HG03159 (cell line): Measurements from ENCODE around the gene ATF3.

Experiments used
- ATAC-seq: cut with Tn5 transposase; IDR thresholded peaks from one replicate; pipeline ENCODE4 v1.9.1; 2021; ENCODE audit warnings: mild to moderate bottlenecking, moderate library complexity; ENCODE audit not compliant: unreplicated experiment

Gene ATF3

DNA sequence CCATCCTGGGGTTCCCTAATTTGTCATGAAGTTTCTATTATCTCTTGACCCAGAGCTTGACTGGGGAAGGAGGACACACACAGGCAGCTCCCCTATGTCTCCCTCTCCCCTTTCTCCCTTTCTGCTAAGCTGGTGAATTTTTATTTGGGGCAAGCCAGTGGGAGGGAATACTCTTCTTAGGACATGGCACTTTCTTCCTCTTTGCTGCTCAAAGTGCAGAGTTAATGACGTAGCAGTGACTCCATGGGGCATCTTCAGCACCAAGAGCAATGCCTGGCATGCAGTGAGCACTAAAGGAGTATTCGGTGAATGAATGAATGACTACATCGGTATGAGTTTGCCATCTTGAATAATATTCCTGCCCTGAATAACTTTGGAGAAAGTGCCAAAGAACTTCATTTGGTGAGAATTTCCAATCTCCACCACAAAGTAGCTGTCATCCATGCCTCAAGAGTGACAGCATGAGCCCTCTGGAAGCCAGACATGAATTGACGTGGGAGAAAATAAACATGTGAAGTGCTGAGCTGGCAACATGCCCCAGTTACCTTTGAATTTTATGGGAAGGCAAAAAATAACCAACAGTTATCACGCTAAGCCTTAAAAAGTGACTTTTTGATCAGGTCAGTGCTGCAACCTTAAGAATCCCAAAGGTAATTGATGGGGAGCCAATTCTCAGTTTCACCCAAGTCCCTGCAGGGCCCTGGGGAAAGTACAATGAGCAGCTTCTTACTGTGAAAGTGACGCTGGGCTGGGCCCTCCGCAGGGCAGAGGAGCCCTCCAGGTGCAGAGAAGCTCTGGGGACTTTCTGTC is 22.1 kb upstream of the ATF3 start:
- peak; percentile 95 for ATAC-seq

GRCh38 chr1:212587016-212587887 is 21.3 kb upstream of the ATF3 start:
- ATAC-seq, result no peak

- ATAC-seq, result no peak
Measured at GRCh38 chr1:212587888-212588510, 20.6 kb upstream of the ATF3 start.

GRCh38 chr1:212589446-212589845 is 19.1 kb upstream of the ATF3 start:
- ATAC-seq, result no peak

- no peak for ATAC-seq
Measured at GRCh38 chr1:212591922-212592321, 16.6 kb upstream of the ATF3 start.

DNA sequence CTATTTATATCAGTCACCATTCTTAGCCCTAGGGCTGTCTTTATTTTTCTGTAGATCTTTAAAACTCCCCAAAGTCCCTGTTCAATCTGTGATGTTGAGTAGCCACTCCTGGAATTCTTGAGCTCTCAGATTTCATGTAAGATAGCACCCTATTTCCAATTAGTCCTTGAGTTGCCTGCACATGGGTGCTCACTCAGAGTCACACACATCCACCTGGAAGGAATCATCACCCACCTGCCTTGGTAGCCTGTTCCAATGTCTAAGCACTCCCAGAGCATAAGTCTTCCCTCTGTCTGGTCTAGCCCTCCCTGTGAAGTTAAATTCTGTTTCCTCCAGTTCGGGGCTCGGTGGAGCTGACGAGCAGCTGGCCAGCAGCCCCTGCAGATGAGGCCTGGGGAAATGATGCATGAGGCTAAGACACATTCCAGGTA is 14.7 kb upstream of the ATF3 start:
- ATAC-seq, result no peak

GRCh38 chr1:212594640-212595039 is 13.9 kb upstream of the ATF3 start:
- ATAC-seq, result no peak

GRCh38 chr1:212595229-212595628 is 13.3 kb upstream of the ATF3 start:
- no peak for ATAC-seq

DNA sequence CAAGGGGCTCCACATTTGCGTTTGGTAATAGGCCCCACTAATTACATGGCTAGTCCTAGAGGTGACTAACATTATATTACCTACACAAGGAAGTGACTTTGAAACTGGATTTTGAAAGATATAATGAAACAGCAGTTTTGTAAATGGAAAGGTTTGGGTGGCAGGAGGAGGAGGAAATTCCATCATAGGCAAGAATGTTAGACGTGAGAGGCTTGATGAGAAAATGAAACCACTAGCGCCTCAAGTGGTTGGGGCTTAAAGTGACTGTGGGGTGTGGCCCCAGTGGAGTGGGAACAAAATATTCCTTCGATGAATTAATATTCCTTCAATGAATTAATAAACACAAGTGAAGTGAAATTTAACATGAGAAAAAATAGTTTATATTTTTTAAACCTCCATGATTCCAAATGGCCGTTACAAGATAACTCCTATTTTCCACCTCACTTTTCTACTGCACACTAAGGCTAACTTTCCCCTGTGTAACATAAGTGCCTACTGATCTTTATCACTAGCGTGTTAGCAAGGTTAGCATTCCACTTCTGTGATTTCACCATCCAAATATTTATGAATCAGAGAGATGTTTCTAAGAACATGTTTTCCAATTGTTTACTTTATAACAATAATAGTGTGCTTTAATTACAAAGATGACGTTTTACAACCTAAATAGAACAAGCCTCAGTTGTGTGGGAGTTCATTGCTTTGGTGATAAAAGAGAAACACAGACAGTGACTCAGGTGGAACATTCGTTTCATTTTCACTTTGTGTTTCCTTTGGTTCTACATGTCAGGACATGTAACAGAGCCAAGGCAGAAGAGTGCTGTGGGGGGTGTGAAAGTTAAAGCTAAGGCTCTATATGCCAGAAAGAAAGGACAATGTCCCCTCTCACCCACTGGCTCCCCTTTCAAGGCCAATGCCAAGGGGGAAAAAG is 12.5 kb upstream of the ATF3 start:
- peak; percentile 96 for ATAC-seq

GRCh38 chr1:212596798-212597197 is 11.8 kb upstream of the ATF3 start:
- no peak for ATAC-seq

- ATAC-seq, result no peak
Measured at GRCh38 chr1:212597487-212597886, 11.1 kb upstream of the ATF3 start.

DNA sequence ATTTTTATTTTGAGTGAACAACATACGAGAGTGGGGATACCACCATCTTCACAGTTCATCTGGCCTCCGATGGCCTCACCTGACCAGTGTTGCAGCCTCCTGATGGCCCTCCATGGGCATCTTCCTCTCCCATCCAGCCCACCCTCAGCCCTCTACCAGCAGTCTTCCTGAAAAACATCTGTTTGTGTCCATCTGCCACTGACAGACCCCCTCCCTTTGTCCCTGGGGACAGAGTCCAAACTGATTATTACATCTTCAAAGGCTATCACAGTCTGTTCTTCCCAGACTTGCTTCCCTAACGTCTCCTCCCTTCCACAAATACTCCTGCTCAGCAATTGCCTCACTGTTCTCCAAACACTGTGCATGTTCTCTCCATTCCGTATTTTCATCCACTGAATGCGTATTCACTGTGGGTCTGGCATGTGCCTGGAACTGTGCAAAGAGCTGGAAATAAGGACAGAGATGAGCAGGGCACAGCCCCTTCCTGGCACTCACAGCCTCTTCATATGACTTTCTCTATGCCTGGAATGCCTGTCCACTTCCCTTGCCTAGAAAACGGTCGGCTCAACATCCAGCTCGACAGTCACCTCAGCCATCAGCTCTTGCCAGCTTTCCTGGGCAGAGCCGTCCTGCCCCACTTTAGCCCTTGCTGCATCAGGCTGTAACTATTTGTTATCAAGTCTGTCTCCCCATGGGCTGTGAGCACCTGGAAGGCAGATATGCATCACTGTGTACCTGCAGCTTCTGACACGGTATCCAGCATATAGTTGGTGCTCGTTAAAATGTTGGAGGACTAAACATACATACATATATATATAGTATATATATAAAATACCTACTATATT is 8.3 kb upstream of the ATF3 start:
- no peak for ATAC-seq

DNA sequence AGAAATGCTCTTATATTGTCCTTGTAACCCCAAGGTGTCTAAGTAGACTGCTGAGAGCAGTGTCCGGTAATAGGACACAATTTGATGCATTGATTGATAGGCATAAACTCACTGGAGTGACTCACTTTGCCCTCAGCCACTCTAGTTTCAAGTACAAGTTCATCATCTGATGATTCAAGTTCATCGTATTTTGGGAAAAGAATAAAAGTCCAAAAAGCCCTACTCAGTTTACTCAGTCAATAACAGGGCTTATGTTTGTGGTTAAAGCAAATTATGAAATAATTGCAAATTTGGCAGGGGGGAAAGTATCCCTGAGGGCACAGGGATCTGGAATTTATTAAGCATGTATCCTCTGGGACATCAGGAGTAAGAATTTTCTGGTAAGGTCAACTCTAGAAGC is 7.6 kb upstream of the ATF3 start:
- ATAC-seq, result no peak

DNA sequence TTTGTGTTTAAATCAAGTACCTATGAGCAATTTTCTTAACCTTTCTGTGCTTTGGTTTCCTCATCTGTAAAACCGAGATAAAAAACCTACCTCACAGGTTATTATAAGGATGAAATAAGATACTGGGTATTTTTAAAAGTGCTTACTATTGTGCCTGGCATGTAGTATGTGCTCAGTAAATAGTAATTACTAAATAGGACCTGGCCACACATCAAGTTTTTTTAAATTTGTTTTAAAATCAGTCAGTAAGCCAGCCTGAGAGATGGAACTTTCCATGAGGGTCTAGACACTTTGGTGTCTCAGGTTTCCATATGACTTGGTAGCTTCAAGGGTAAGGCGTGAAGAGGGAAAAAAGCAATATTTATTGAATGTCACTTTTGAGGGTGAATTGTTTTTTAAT is 7.0 kb upstream of the ATF3 start:
- ATAC-seq, result no peak

DNA sequence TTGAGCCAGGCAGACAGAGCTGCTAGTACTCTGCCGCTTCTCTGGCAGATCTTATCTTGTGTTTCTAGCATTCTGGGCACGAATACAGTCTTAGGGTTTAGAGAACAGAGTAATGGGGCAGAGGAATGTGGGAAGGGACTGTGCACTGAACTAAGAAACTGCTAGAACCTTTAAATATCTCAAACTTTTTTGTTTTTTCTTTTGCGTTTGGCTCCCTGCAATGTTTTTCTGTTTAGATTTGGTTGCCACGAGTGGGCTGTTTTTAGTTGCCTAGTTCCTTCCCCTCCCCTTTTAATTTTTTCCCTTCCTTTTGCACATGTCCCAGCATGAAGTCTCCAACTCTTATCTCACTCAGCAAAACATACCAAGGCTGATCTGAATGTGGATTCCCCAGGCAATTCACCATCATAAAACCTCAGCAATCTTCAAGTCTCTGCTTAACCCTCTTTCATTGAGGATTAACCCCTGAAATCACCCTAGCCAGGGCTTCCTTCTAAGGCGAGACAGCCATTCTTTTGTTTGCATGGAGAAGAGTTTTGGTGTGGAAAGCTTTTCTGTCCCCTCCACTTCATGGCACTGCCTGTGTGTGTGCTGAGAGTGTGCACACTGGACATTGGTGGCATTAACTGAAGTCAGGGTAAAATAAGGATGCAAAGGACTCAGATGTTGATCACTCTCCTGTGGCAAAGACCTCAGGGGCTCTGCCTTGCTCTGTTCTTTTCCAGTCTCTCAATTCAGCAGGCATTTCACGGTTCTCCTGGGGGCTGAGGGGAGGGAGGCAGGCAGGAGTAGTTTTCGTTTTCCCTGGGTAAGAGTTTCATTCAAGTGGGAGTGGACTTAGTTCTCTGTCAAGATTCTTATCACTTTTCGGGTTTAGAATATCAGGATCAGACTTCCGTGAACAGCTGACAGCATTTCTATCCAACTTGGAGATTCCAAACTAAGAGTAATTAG is 2.8 kb upstream of the ATF3 start:
- ATAC-seq, result no peak

GRCh38 chr1:212606395-212607205 is 2.0 kb upstream of the ATF3 start:
- no peak for ATAC-seq

- ATAC-seq, result no peak
Measured at GRCh38 chr1:212607206-212607912, 1.2 kb upstream of the ATF3 start.
